BJ (cell line): Measurements from ENCODE around the gene EBF4. TPM values are rescaled to one million over a fixed set of nuclear protein-coding genes. Genes with fewer than 3 reads are reported as not detected.

Source experiments
- CTCF ChIA-PET: fragments of 350-600 bp; formaldehyde crosslinking; extraction: SDS; loops from one replicate; lab custom pipeline; 2021; ENCODE audit warnings: antibody characterized with exemption, inconsistent platforms; lab: Yijun Ruan, JAX
- POLR2A ChIA-PET: fragments of 300-600 bp; sonication (Branson Sonifier 250); formaldehyde crosslinking; extraction: SDS; loops from one replicate; lab custom pipeline; 2021; ENCODE audit warnings: antibody characterized with exemption; lab: Charles Lee
- DNase-seq: peaks from one replicate; pipeline ENCODE4 v3.0.0-alpha.2; 2011; ENCODE audit warnings: low read depth
- H3K27me3 ChIP-seq: 2 replicates; pipeline ENCODE4 v1.6.0; 2011; ENCODE audit warnings: low read length; ENCODE audit not compliant: control insufficient read depth, insufficient read depth
- H3K36me3 ChIP-seq: 2 replicates; pipeline ENCODE4 v1.5.1; 2011; ENCODE audit warnings: low read length; ENCODE audit not compliant: control insufficient read depth, insufficient read depth
- H3K4me3 ChIP-seq: 2 replicates; pipeline ENCODE4 v1.5.1; 2011; ENCODE audit warnings: low read depth, mild to moderate bottlenecking, control low read depth, low read length
- CTCF ChIP-seq: IDR thresholded peaks from 2 replicates; pipeline ENCODE4 v1.5.1; 2011; ENCODE audit warnings: low read depth, mild to moderate bottlenecking, control low read depth, inconsistent platforms, low read length, moderate library complexity; ENCODE audit not compliant: insufficient read depth
- polyA plus RNA-seq: library from polyadenylated mRNA; depleted of rRNA; stranded (reverse); fragments of >200 nt; gene quantifications from 2 replicates; pipeline ENCODE4 v1.2.3, GENCODE V29; 2011

EBF4 gene
- polyA plus RNA-seq, 1 experiment, result 1.9 TPM

GRCh38 chr20:2773812-2774211 is 81.2 kb downstream of the EBF4 start:
- no peak for DNase-seq
- POLR2A ChIA-PET, result no interaction called here
- Histone ChIP-seq H3K4me3 (no peak overlapping the region), H3K27me3 (peaks cover 8% of the 10 kb centered on the region), H3K36me3 (no peaks in the 10 kb centered on the region)
- CTCF ChIA-PET, result interaction anchor here (0.8 to 0.9 kb wide), 2 partner anchors 18 to 30 kb away, joined by 3 read pairs; no protein-coding TSS in a partner anchor
- TF ChIP-seq CTCF, result no peak

- Histone ChIP-seq H3K36me3 (no peaks in the 10 kb centered on the region), H3K4me3 (no peak overlapping the region), H3K27me3 (no peaks in the 10 kb centered on the region)
- POLR2A ChIA-PET, result no interaction called here
- CTCF ChIA-PET, result interaction anchor here (1.3 to 1.5 kb wide), 2 partner anchors 20 to 77 kb away, joined by 4 to 6 read pairs; no protein-coding TSS in a partner anchor
- no peak for TF ChIP-seq CTCF
- no peak for DNase-seq
Observed at GRCh38 chr20:2775139-2775538, 82.6 kb downstream of the EBF4 start.

GRCh38 chr20:2778602-2779321 is 86.2 kb downstream of the EBF4 start:
- peaks cover 6% of the 10 kb centered on the region for H3K27me3 ChIP-seq
- no peaks in the 10 kb centered on the region for H3K36me3 ChIP-seq
- DNase-seq, result no peak
- H3K4me3 ChIP-seq, result no peak overlapping the region
- ChIA-PET POLR2A (no interaction called here), CTCF (interaction anchor here (0.6 kb wide), 1 partner anchor 222 kb away, joined by 3 read pairs; no protein-coding TSS in a partner anchor)
- no peak for TF ChIP-seq CTCF

- CTCF ChIA-PET, result no interaction called here
- peaks cover 6% of the 10 kb centered on the region for H3K27me3 ChIP-seq
- no peak for DNase-seq
- POLR2A ChIA-PET, result no interaction called here
- no peak overlapping the region for H3K4me3 ChIP-seq
- no peak for TF ChIP-seq CTCF
- H3K36me3 ChIP-seq, result no peaks in the 10 kb centered on the region
Observed at GRCh38 chr20:2780948-2781347, 88.4 kb downstream of the EBF4 start.

- no peak for TF ChIP-seq CTCF
- DNase-seq, result no peak
- Histone ChIP-seq H3K36me3 (no peaks in the 10 kb centered on the region), H3K27me3 (peaks cover 6% of the 10 kb centered on the region), H3K4me3 (no peak overlapping the region)
- POLR2A ChIA-PET, result no interaction called here
- CTCF ChIA-PET, result no interaction called here
Observed at GRCh38 chr20:2783908-2784566, 91.5 kb downstream of the EBF4 start.
